NCI-H69 (cell line): ENCODE measurements around the gene GRIK4.

ENCODE experiments used
- DNase-seq: peaks from one replicate; lab custom pipeline; 2025; lab: John Stamatoyannopoulos, UW

GRIK4 gene

GRCh38 chr11:120839846-120840402 lies 328.4 kb downstream of the GRIK4 start:
- no peak for DNase-seq

GRCh38 chr11:120840661-120841060 lies 329.1 kb downstream of the GRIK4 start:
- no peak for DNase-seq

GRCh38 chr11:120841074-120841473 lies 329.5 kb downstream of the GRIK4 start:
- no peak for DNase-seq

GRCh38 chr11:120842195-120842594 lies 330.6 kb downstream of the GRIK4 start:
- DNase-seq, result no peak

GRCh38 chr11:120853435-120853834 lies 341.9 kb downstream of the GRIK4 start:
- DNase-seq, result no peak

- DNase-seq, result no peak
These were observed 343.4 kb downstream of the GRIK4 start for GRCh38 chr11:120854988-120855387.

- DNase-seq, result no peak
These were observed 346.0 kb downstream of the GRIK4 start for GRCh38 chr11:120857508-120857907.

- DNase-seq, result no peak
These were observed 347.2 kb downstream of the GRIK4 start for GRCh38 chr11:120858740-120859139.

- DNase-seq, result no peak
These were observed 348.2 kb downstream of the GRIK4 start for GRCh38 chr11:120859552-120860295.

GRCh38 chr11:120863359-120863758 lies 351.8 kb downstream of the GRIK4 start:
- DNase-seq, result no peak

GRCh38 chr11:120867024-120867423 lies 355.5 kb downstream of the GRIK4 start:
- DNase-seq, result no peak

- peak; percentile 73 for DNase-seq
These were observed 356.0 kb downstream of the GRIK4 start for GRCh38 chr11:120867531-120867930.

- DNase-seq, result no peak
These were observed 356.4 kb downstream of the GRIK4 start for GRCh38 chr11:120867988-120868387.

- DNase-seq, result no peak
These were observed 357.5 kb downstream of the GRIK4 start for GRCh38 chr11:120869097-120869496.

- no peak for DNase-seq
These were observed 358.0 kb downstream of the GRIK4 start for GRCh38 chr11:120869516-120870011.

- DNase-seq, result no peak
These were observed 359.6 kb downstream of the GRIK4 start for GRCh38 chr11:120871194-120871593.

GRCh38 chr11:120871924-120872323 lies 360.4 kb downstream of the GRIK4 start:
- no peak for DNase-seq

- DNase-seq, result no peak
These were observed 362.6 kb downstream of the GRIK4 start for GRCh38 chr11:120873966-120874735.

GRCh38 chr11:120875986-120876385 lies 364.4 kb downstream of the GRIK4 start:
- DNase-seq, result no peak

- DNase-seq, result no peak
These were observed 366.3 kb downstream of the GRIK4 start for GRCh38 chr11:120877746-120878365.

GRCh38 chr11:120878781-120879180 lies 367.2 kb downstream of the GRIK4 start:
- no peak for DNase-seq

- no peak for DNase-seq
These were observed 369.1 kb downstream of the GRIK4 start for GRCh38 chr11:120880498-120881175.
